A549 treated with ZK216348 at 1 μM for 4 hours (cell line): ENCODE results near the gene PCDHA4. TPM values are rescaled to one million over a fixed set of nuclear protein-coding genes. Genes with fewer than 3 reads are reported as not detected.

Source experiments
- total RNA-seq: library from RNA; stranded (reverse); fragments of 200-300 nt; extraction: Qiagen RNA extraction; gene quantifications from 5 replicates; pipeline ENCODE4 v1.2.3, GENCODE V29; 2022; ENCODE audit warnings: low read depth

The PCDHA4 gene
- 0.95 to 2.0 TPM (median 1.8 TPM) in 5 replicates for total RNA-seq

DNA sequence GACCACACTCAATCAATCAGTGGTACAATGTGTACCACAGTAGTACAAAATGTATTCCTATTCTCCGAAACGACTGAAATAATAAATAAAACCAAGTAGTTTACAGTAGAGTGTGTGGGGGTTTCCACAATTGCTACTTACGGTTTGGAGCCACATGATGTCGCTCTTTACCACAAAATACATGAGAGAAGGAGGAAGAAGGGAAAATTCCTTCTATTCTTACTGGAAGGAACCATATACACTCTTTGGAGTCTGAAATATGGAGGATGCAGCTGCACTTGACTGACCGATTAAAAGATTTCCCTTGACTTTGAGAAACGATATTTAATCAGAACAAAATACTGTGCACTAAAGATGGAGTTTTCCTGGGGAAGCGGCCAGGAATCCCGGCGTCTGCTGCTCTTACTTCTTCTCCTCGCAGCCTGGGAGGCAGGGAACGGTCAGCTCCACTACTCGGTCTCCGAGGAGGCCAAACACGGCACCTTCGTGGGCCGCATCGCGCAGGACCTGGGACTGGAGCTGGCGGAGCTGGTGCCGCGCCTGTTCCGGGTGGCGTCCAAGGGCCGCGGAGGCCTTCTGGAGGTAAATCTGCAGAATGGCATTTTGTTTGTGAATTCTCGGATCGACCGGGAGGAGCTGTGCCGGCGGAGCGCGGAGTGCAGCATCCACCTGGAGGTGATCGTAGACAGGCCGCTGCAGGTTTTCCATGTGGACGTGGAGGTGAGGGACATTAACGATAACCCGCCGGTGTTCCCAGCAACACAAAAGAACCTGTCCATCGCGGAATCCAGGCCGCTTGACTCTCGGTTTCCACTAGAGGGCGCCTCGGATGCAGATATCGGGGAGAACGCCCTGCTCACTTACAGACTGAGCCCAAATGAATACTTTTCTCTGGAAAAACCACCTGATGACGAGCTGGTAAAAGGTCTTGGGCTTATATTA, at the start of gene PCDHA4:
Gene PCDHA4 (plus strand): TSS at position 235 of the 942 bp plus-strand sequence.

DNA sequence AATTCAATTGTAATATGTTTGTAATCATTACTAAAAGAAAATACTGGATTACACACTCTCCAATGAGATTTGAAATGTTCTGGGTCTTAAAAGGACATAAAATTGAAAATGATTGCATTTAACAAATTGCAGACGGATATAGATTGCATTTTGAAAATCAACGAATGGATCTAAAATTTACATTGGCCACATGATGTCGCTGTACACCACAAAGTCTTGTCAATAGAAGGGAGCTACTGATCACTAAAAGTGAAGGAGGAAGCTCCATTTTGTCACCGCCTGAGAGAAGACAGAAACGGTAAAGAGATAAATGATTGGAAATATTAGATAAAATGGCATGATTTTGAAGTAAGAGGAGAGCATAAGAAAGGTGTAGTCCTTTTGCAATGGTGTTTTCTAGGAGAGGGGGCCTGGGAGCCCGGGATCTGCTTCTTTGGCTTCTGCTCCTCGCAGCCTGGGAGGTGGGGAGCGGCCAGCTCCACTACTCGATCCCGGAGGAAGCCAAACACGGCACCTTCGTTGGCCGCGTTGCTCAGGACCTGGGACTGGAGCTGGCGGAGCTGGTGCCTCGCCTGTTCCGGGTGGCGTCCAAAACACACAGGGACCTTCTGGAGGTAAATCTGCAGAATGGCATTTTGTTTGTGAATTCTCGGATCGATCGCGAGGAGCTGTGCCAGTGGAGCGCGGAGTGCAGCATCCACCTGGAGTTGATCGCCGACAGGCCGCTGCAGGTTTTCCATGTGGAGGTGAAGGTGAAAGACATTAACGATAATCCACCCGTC, 20.8 kb upstream of the PCDHA4 start, which contains the start of gene PCDHA1:
Gene PCDHA1 (plus strand): TSS at position 236 of the 782 bp plus-strand sequence.

DNA sequence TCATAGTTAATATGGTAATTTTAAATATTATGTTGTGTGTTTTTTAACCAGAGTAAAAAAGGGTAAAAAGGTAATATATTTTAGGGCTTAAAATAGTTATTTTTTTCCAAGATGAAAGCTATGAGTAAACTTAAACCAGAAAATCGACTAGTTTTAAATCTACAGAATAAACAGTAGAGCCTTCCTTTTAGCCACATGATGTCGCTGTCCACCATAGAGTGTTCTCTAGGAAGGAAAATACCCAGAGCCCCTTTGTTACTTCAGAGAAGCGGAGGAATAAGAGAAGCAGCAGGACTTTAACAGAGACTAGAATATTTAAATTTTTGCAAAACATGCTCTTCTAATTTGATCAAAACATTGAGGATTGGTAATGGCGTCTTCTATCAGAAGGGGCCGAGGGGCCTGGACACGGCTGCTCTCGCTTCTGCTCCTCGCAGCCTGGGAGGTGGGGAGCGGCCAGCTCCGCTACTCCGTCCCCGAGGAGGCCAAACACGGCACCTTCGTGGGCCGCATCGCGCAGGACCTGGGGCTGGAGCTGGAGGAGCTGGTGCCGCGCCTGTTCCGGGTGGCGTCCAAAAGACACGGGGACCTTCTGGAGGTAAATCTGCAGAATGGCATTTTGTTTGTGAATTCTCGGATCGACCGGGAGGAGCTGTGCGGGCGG, 12.1 kb upstream of the PCDHA4 start, which contains the start of gene PCDHA2:
Gene PCDHA2 (plus strand): TSS at position 258 of the 664 bp plus-strand sequence.

DNA sequence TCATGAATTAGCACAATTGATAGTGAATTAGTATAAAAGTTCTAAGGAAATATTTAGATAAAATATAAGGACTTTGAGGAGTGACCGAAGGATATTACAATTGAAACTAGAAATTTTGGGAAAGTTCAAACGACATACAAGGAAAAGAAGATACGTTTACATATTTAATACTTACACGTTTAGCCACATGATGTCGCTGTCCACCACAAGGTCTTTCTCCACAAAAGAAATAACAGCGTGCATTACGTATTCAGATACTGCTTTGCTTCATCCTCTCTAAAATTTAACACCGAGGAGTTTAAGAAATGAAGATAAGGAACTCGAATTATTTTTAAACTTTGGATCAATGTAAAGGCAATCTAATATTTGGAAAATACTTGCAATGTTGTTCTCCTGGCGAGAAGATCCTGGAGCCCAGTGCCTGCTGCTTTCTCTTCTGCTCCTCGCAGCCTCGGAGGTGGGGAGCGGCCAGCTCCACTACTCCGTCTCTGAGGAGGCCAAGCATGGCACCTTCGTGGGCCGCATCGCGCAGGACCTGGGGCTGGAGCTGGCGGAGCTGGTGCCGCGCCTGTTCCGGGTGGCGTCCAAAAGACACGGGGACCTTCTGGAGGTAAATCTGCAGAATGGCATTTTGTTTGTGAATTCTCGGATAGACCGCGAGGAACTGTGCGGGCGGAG, 5.9 kb upstream of the PCDHA4 start, which contains the start of gene PCDHA3:
Gene PCDHA3 (plus strand): TSS at position 242 of the 678 bp plus-strand sequence.

DNA sequence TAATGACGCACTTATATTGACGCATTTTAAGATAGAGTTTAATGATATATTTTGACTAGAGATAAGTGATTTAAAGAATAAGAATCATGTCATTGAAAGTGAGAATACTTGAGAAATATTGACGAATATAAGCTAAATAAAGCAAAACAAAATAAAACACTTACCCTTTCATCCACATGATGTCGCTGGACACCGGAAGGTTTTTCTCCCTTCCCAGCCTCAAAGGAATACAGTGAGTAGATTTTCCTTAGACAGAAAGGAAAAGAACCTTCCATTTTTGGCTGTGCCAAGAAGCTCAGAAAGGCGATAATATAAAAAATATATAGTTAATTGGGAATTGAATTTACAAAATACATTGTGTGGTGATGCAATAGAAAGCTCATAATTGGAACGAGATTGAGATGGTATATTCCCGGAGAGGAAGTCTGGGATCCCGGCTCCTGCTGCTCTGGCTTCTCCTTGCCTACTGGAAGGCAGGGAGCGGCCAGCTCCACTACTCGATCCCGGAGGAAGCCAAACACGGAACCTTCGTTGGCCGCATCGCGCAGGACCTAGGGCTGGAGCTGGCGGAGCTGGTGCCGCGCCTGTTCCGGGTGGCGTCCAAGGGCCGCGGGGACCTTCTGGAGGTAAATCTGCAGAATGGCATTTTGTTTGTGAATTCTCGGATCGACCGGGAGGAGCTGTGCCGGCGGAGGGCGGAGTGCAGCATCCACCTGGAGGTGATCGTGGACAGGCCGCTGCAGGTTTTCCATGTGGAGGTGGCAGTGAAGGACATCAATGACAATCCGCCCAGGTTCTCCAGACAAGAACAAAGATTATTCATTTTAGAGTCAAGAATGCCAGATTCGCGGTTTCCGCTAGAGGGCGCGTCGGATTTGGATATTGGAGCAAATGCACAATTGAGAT, 14.8 kb downstream of the PCDHA4 start, which contains the start of gene PCDHA5:
Gene PCDHA5 (plus strand): TSS at position 239 of the 906 bp plus-strand sequence.

DNA sequence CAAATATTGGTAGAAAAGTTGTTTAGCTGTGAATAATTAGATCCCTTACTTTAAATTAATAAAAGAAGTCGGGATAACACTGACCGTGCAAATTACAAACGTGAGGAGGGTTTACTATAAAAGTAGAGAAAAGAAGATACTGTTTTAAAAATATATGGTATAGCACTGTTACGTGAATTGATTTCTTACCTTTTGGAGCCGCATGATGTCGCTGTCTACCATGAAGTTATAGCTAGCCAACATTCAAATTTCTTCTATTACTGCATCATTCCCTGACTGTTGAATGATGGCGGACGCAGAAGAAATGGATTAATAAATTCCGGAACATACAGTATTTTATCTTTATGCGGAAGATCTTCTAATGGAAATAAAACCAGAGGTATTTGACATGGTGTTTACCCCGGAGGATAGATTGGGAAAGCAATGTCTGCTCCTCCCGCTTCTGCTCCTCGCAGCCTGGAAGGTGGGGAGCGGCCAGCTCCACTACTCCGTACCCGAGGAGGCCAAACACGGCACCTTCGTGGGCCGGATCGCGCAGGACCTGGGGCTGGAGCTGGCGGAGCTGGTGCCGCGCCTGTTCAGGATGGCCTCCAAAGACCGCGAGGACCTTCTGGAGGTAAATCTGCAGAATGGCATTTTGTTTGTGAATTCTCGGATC, 21.0 kb downstream of the PCDHA4 start, which contains the start of gene PCDHA6:
Gene PCDHA6 (plus strand): TSS at position 257 of the 658 bp plus-strand sequence. CDS start 132 bp downstream, at position 389.

DNA sequence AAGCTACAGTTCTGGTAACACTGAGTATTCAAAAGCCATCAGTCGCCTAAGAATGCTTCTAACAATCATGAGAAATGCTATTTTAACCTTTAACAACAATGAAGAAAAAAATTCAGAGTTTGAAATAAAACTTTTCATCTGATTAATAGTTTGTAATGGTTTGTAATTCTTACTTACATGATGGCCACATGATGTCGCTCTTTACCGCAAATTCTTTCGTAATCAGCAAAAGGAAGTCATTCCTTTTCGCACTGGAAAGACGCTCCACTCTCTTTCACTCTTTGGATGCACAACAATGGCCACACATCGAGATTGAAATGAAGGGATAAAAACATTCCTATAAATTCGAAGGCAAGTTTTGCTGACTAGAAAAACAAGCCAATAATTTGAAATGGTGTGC, 27.1 kb downstream of the PCDHA4 start, which contains the start of gene PCDHA7:
Gene PCDHA7 (plus strand): TSS at position 277 of the 400 bp plus-strand sequence. CDS start 115 bp downstream, at position 392.

DNA sequence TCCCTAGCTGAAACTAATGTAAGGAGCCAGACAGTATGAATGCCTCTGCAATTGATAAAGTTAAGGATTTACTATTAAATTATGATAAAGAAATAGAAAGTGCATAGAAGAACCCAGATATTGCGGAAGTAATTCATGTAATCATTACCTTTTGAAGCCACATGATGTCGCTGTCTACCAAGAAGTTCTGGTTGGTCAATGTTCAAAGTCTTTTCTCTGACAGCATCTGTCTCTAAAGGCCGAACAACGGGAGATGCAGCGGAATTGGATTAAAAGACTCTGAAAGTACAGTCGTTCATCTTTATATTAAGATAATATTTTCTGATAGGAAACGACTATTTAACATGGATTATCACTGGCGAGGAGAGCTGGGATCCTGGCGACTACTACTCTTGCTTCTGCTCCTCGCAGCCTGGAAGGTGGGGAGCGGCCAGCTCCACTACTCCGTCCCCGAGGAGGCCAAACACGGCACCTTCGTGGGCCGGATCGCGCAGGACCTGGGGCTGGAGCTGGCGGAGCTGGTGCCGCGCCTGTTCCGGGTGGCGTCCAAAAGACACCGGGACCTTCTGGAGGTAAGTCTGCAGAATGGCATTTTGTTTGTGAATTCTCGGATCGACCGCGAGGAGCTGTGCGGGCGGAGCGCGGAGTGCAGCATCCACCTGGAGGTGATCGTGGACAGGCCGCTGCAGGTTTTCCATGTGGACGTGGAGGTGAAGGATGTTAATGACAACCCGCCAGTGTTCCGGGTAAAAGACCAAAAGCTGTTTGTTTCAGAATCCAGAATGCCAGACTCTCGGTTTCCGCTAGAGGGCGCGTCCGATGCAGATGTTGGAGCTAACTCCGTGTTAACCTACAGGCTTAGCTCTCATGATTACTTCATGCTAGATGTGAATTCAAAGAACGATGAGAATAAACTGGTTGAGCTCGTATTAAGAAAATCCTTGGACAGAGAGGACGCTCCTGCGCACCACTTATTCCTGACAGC, 34.4 kb downstream of the PCDHA4 start, which contains the start of gene PCDHA8:
Gene PCDHA8 (plus strand): TSS at position 210 of the 985 bp plus-strand sequence. CDS start 135 bp downstream, at position 345.

DNA sequence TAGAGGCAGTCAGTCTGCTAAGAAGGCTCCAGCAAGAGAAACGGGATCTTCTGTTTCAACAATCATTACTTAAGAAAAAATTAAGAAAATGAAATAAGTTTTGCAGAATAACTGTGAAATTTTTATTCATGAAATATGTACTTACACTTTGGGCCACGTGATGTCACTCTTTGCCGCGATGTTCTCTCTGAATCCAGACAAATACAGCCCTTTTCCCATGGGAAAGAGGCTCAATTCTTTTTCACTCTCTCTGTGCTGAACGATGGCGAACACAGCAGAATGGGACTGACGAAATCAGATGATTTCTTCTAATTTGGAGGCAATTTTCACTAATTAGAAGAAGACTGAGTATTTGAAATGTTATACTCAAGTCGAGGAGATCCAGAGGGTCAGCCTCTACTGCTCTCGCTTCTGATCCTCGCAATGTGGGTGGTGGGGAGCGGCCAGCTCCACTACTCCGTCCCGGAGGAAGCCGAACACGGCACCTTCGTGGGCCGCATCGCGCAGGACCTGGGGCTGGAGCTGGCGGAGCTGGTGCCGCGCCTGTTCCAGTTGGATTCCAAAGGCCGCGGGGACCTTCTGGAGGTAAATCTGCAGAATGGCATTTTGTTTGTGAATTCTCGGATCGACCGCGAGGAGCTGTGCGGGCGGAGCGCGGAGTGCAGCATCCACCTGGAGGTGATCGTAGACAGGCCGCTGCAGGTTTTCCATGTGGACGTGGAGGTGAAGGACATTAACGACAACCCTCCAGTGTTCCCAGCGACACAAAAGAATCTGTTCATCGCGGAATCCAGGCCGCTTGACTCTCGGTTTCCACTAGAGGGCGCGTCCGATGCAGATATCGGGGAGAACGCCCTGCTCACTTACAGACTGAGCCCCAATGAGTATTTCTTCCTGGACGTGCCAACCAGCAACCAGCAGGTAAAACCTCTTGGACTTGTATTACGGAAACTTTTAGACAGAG, 41.6 kb downstream of the PCDHA4 start, which contains the start of gene PCDHA9:
Gene PCDHA9 (plus strand): TSS at position 244 of the 964 bp plus-strand sequence. CDS start 114 bp downstream, at position 358.

DNA sequence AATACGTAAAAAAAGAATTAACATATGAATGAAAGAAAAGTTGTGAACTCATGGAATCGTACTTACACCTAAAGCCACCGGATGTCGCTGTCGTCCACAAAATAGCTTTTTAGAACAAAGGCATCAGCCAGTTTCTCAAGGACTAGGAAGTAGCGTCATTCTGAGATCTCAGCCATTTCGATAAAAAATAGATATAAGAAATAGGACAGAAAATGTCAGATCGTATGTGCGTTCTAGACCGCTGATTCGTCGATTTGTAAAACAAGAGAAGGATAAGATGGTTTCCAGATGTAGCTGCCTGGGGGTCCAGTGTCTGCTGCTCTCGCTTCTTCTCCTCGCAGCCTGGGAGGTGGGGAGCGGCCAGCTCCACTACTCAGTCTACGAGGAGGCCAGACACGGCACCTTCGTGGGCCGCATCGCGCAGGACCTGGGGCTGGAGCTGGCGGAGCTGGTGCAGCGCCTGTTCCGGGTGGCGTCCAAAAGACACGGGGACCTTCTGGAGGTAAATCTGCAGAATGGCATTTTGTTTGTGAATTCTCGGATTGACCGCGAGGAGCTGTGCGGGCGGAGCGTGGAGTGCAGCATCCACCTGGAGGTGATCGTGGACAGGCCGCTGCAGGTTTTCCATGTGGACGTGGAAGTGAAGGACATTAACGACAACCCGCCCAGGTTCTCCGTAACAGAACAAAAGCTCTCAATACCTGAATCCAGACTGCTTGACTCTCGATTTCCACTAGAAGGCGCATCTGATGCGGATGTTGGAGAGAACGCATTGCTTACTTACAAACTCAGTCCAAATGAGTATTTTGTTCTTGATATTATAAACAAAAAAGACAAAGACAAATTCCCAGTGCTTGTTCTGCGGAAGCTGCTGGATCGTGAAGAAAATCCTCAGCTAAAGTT, 49.2 kb downstream of the PCDHA4 start, which contains the start of gene PCDHA10:
Gene PCDHA10 (plus strand): TSS at position 126 of the 903 bp plus-strand sequence. CDS start 152 bp downstream, at position 278.

Other genes starting within 250 kb of the PCDHA4 start
- 41.1 to 48.2 TPM (median 44.5 TPM) in 5 replicates for gene SRA1, start 249.6 kb upstream of the PCDHA4 start, total RNA-seq
- 5.6 to 8.6 TPM (median 8.0 TPM) in 5 replicates for gene APBB3, start 242.5 kb upstream of the PCDHA4 start, total RNA-seq
- 58.2 to 89.0 TPM (median 76.8 TPM) in 5 replicates for gene SLC35A4, start 242.2 kb upstream of the PCDHA4 start, total RNA-seq
- 3.0 to 5.1 TPM (median 4.5 TPM) in 5 replicates for gene CD14, start 173.9 kb upstream of the PCDHA4 start, total RNA-seq
- gene TMCO6, start 167.6 kb upstream of the PCDHA4 start, total RNA-seq = 8.7 to 15.2 TPM (median 13.7 TPM) in 5 replicates
- gene NDUFA2, start 159.4 kb upstream of the PCDHA4 start, total RNA-seq = 104 to 122 TPM (median 115 TPM) in 5 replicates
- gene IK, start 159.2 kb upstream of the PCDHA4 start, total RNA-seq = 90.7 to 127 TPM (median 98.8 TPM) in 5 replicates
- 24.2 to 33.0 TPM (median 30.9 TPM) in 5 replicates for gene WDR55, start 142.2 kb upstream of the PCDHA4 start, total RNA-seq
- gene DND1, start 133.5 kb upstream of the PCDHA4 start, total RNA-seq = 0.33 to 1.1 TPM (median 0.86 TPM) in 5 replicates
- 76.7 to 87.7 TPM (median 80.0 TPM) in 5 replicates for gene HARS1, start 115.7 kb upstream of the PCDHA4 start, total RNA-seq
- 37.0 to 41.3 TPM (median 39.9 TPM) in 5 replicates for gene HARS2, start 115.6 kb upstream of the PCDHA4 start, total RNA-seq
- 85.3 to 156 TPM (median 99.6 TPM) in 5 replicates for gene ZMAT2, start 106.6 kb upstream of the PCDHA4 start, total RNA-seq
- gene PCDHA1, start 20.9 kb upstream of the PCDHA4 start, total RNA-seq = 0.14 to 0.48 TPM (median 0.19 TPM) in 5 replicates
- gene PCDHA2, start 12.2 kb upstream of the PCDHA4 start, total RNA-seq = 0.14 TPM in 1 of 5 replicates, not detected in the others
- gene PCDHA3, start 6.0 kb upstream of the PCDHA4 start, total RNA-seq = 0.68 to 1.2 TPM (median 1.0 TPM) in 5 replicates
- gene PCDHA5, start 14.5 kb downstream of the PCDHA4 start, total RNA-seq = 0.59 to 0.91 TPM (median 0.69 TPM) in 5 replicates
- 0.04 to 0.12 TPM (median 0.12 TPM) in 3 of 5 replicates, not detected in the others for gene PCDHA6, start 20.9 kb downstream of the PCDHA4 start, total RNA-seq
- gene PCDHA7, start 27.2 kb downstream of the PCDHA4 start, total RNA-seq = 0.06 to 0.21 TPM (median 0.13 TPM) in 5 replicates
- gene PCDHA8, start 34.1 kb downstream of the PCDHA4 start, total RNA-seq = 0.05 TPM in 1 of 5 replicates, not detected in the others
- gene PCDHA9, start 41.3 kb downstream of the PCDHA4 start, total RNA-seq = 0.04 TPM in 1 of 5 replicates, not detected in the others
- gene PCDHA10, start 48.8 kb downstream of the PCDHA4 start, total RNA-seq = 0.02 to 0.11 TPM in 2 of 5 replicates, not detected in the others
- 0.04 to 0.20 TPM (median 0.08 TPM) in 5 replicates for gene PCDHA11, start 61.9 kb downstream of the PCDHA4 start, total RNA-seq
- gene PCDHA12, start 68.2 kb downstream of the PCDHA4 start, total RNA-seq = 2.1 to 3.6 TPM (median 2.7 TPM) in 5 replicates
- gene PCDHA13, start 75.1 kb downstream of the PCDHA4 start, total RNA-seq = 0.06 to 0.11 TPM (median 0.08 TPM) in 3 of 5 replicates, not detected in the others
- 1.8 to 2.7 TPM (median 2.0 TPM) in 5 replicates for gene PCDHAC1, start 119.2 kb downstream of the PCDHA4 start, total RNA-seq
- gene PCDHAC2, start 159.4 kb downstream of the PCDHA4 start, total RNA-seq = 3.3 to 7.4 TPM (median 4.4 TPM) in 5 replicates
- not detected in 5 replicates for gene PCDHB1, start 244.3 kb downstream of the PCDHA4 start, total RNA-seq